Measurements from ENCODE around the gene ARMH3. TPM values are rescaled to one million over a fixed set of nuclear protein-coding genes. Genes with fewer than 3 reads are reported as not detected.

Gene ARMH3
- total and polyA plus RNA-seq, 10 of the 15 experiments (the other 5 are each of a cell fraction or from before 2014, with no cell fraction given): 13.0 to 33.0 (median 16.4) TPM

DNA sequence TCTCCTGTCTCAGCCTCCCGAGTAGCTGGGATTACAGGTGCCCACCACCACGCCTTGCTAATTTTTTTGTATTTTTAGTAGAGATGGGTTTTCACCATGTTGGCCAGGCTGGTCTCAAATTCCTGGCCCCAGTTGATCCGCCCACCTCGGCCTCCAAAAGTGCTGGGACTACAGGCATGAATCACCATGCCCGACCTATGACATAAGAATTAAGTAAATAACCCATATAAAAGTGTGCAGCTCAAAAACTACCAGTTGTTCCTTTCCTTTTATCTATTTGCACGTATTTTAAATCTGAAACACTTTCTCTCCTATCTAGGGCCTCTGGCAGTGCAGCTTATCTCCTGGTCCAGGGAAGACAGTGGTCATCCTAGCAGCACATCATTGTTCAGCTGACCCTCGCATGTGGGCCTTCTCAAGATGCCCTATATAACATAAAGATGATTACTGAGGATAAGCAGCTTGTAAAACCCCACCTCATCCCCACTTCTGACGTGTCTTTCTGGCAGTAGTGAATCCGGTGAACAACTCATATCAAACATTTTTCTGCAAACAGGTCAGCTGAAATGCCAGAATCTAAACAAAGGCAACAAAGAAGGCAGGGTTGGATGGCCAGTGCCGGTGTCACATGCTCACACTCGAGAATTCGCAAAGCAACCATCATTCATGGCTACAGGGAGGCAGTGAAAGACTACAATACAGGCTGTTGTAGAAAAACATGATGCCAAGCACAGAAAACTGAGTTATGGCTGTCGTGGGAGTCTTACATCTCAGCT lies 176.3 kb downstream of the ARMH3 start:
- in situ Hi-C loops (cut with MboI): loop anchor here (5.0 kb wide), 1 partner anchor 128 kb away; no protein-coding TSS in a partner anchor
- POLR2A ChIA-PET: interaction anchor here (0.5 to 2.2 kb wide), 8 partner anchors 9 to 131 kb away, joined by 3 to 8 read pairs (median 3); no protein-coding TSS in a partner anchor
- TF ChIP-seq BCL11A (IDR thresholded peaks at IDR 0.05; ENCODE audit: low read depth, low read length) (no peak), SUZ12 (IDR thresholded peaks at IDR 0.05; ENCODE audit: unreplicated experiment) (no peak), GABPA (IDR thresholded peaks at IDR 0.05; ENCODE audit: low read depth) (no peak), NRF1 (conservative IDR thresholded peaks at IDR 0.05; ENCODE audit: low read depth, low read length) (no peak), EGR1 (IDR thresholded peaks at IDR 0.05; ENCODE audit: borderline replicate concordance in 1 of 2, low read depth in 2 of 2, low read length in 2 of 2) (no peak), DPF2 (IDR thresholded peaks at IDR 0.05) (no peak), BHLHE40 (IDR thresholded peaks at IDR 0.05; ENCODE audit: borderline replicate concordance in 1 of 2, low read depth in 2 of 2, low read length in 1 of 2) (no peak), TBL1XR1 (IDR thresholded peaks at IDR 0.05; ENCODE audit: low read depth, low read length) (no peak), POU2F2 (IDR thresholded peaks at IDR 0.05; ENCODE audit: borderline replicate concordance, low read depth, low read length) (no peak), TAF1 (IDR thresholded peaks at IDR 0.05; ENCODE audit: borderline replicate concordance, low read depth, low read length) (no peak), CBX3 (IDR thresholded peaks at IDR 0.05; ENCODE audit: borderline replicate concordance, low read depth) (no peak), ZZZ3 (IDR thresholded peaks at IDR 0.05; ENCODE audit: control insufficient read depth, insufficient read length, low read depth) (no peak)
- TF ChIP-seq, protein P1, sequence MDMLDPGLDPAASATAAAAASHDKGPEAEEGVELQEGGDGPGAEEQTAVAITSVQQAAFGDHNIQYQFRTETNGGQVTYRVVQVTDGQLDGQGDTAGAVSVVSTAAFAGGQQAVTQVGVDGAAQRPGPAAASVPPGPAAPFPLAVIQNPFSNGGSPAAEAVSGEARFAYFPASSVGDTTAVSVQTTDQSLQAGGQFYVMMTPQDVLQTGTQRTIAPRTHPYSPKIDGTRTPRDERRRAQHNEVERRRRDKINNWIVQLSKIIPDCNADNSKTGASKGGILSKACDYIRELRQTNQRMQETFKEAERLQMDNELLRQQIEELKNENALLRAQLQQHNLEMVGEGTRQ (IDR thresholded peaks at IDR 0.05; ENCODE audit: borderline replicate concordance, low read depth, low read length): no peak
- TF ChIP-seq, protein P2, sequence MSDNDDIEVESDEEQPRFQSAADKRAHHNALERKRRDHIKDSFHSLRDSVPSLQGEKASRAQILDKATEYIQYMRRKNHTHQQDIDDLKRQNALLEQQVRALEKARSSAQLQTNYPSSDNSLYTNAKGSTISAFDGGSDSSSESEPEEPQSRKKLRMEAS (IDR thresholded peaks at IDR 0.05; ENCODE audit: low read depth, low read length): no peak
- TF ChIP-seq, protein P3, sequence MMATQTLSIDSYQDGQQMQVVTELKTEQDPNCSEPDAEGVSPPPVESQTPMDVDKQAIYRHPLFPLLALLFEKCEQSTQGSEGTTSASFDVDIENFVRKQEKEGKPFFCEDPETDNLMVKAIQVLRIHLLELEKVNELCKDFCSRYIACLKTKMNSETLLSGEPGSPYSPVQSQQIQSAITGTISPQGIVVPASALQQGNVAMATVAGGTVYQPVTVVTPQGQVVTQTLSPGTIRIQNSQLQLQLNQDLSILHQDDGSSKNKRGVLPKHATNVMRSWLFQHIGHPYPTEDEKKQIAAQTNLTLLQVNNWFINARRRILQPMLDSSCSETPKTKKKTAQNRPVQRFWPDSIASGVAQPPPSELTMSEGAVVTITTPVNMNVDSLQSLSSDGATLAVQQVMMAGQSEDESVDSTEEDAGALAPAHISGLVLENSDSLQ (IDR thresholded peaks at IDR 0.05): no peak
- TF ChIP-seq, protein P4, sequence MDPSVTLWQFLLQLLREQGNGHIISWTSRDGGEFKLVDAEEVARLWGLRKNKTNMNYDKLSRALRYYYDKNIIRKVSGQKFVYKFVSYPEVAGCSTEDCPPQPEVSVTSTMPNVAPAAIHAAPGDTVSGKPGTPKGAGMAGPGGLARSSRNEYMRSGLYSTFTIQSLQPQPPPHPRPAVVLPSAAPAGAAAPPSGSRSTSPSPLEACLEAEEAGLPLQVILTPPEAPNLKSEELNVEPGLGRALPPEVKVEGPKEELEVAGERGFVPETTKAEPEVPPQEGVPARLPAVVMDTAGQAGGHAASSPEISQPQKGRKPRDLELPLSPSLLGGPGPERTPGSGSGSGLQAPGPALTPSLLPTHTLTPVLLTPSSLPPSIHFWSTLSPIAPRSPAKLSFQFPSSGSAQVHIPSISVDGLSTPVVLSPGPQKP (IDR thresholded peaks at IDR 0.05; ENCODE audit: low read depth, low read length): no peak
- TF ChIP-seq, protein P5, sequence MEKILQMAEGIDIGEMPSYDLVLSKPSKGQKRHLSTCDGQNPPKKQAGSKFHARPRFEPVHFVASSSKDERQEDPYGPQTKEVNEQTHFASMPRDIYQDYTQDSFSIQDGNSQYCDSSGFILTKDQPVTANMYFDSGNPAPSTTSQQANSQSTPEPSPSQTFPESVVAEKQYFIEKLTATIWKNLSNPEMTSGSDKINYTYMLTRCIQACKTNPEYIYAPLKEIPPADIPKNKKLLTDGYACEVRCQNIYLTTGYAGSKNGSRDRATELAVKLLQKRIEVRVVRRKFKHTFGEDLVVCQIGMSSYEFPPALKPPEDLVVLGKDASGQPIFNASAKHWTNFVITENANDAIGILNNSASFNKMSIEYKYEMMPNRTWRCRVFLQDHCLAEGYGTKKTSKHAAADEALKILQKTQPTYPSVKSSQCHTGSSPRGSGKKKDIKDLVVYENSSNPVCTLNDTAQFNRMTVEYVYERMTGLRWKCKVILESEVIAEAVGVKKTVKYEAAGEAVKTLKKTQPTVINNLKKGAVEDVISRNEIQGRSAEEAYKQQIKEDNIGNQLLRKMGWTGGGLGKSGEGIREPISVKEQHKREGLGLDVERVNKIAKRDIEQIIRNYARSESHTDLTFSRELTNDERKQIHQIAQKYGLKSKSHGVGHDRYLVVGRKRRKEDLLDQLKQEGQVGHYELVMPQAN (conservative IDR thresholded peaks at IDR 0.05): no peak

More for the DNA sequence above, 176.3 kb downstream of the ARMH3 start:
- H3K9me3 ChIP-seq (replicated peaks; ENCODE audit: control insufficient read depth, insufficient read depth, low read length): no peaks in the 10 kb centered on the region
- no peak overlapping the region for H3K4me2 ChIP-seq (ENCODE audit: control insufficient read depth, insufficient read depth)
- H3K27ac ChIP-seq (ENCODE audit: control insufficient read depth, insufficient read depth): no peak overlapping the region
- H2AFZ ChIP-seq (ENCODE audit: control insufficient read depth, low read depth, low read length): no peak overlapping the region
- H3K9ac ChIP-seq (ENCODE audit: control insufficient read depth, insufficient read depth, low read length): no peak overlapping the region
- BruUV-seq (replicated peaks): no TSS peak
- intact Hi-C loops (cut with micrococcal nuclease; ENCODE audit: unreplicated experiment): no loop called here
- 54% methylated on average over 13 of the region's 13 CpGs for WGBS (ENCODE audit: insufficient coverage, insufficient replicate concordance, low lambda C conversion rate, missing lambda C conversion rate)
- FAIRE-seq (no peak), ATAC-seq (no peak), DNase-seq (ENCODE audit: low read depth, low spot score) (no peak)
- no peak overlapping the region for H3K4me3 ChIP-seq
- SMC1A ChIA-PET (ENCODE audit: uncharacterized antibody, unreplicated experiment): interaction anchor here (0.7 to 7.3 kb wide), 12 partner anchors 10 to 130 kb away, joined by 3 to 78 read pairs (median 6); no protein-coding TSS in a partner anchor
- RAD21 ChIA-PET (ENCODE audit: unreplicated experiment): interaction anchor here (1.1 to 12.3 kb wide), 7 partner anchors 9 to 130 kb away, joined by 3 to 206 read pairs (median 10); no protein-coding TSS in a partner anchor
- peaks cover 9% of the 10 kb centered on the region for H3K4me1 ChIP-seq (ENCODE audit: control insufficient read depth, insufficient read depth, low read length)
- CTCF ChIA-PET: interaction anchor here (1.1 to 17.9 kb wide), 6 partner anchors 10 to 173 kb away, joined by 3 to 398 read pairs (median 32); partner anchors contain the start of gene KCNIP2
- no peaks in the 10 kb centered on the region for H3K79me2 ChIP-seq (ENCODE audit: control insufficient read depth, insufficient read depth, low read length)
- H3K36me3 ChIP-seq (ENCODE audit: control insufficient read depth in 2 of 2, insufficient read depth in 2 of 2, low read length in 1 of 2): peaks cover 0 to 6% of the 10 kb centered on the region in 2 experiments; a peak in 3 of 4 replicates
- H4K20me1 ChIP-seq (ENCODE audit: control insufficient read depth, insufficient read depth): no peaks in the 10 kb centered on the region
- no peaks in the 10 kb centered on the region for H3K27me3 ChIP-seq (replicated peaks in 1 of 2; ENCODE audit: control insufficient read depth in 2 of 2, insufficient read depth in 2 of 2, low read length in 1 of 2)
